ENCODE results near the gene ST6GALNAC3.
A peak's percentile ranks its signal among the peaks of the same experiment; 100 is the strongest.
"Not testable (repeated sequence)": the region's sequence is repeated elsewhere in the genome, so short reads cannot be mapped to it uniquely, and the experiment has no call there.

The ST6GALNAC3 gene

DNA sequence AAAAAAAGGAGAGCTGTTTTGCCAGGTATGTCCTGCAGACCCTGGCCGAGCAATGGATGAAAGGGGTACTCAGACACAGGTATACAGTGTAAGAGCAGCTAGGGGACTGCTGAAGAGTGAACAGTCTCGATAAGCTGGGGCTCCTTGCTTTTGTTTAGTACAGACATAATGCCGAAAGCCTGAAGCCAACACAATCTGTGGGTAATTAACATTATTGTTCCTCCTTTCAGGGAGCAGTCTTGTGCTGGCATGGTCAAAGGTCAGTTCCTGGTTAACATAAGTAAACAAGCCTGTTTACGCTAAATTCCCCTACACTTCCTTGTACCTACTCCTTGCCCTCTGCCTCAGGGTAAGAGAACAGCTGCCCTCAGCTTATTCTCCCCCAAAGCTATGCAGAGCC, 520.5 kb downstream of the ST6GALNAC3 start:
- DNase-seq = no peak

DNA sequence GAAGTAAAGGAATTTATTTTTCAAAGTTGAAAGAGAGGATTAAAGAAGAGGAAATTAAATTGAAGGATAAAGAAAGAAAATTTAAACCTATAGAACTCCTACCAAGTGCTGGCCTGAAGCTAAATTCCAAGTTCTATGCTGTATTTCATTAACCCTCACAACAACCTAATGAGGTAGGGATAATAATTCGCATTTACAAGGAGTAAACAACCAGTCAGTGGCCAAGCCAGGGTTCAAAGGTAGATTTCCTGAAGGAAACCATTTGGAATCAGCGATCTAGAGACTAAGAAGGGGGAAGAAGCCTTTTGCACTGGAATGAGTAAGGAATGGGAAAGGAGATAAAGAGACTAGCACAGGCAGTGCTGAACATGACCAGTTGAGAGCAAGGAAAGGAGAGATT, 526.9 kb downstream of the ST6GALNAC3 start:
- DNase-seq = no peak

DNA sequence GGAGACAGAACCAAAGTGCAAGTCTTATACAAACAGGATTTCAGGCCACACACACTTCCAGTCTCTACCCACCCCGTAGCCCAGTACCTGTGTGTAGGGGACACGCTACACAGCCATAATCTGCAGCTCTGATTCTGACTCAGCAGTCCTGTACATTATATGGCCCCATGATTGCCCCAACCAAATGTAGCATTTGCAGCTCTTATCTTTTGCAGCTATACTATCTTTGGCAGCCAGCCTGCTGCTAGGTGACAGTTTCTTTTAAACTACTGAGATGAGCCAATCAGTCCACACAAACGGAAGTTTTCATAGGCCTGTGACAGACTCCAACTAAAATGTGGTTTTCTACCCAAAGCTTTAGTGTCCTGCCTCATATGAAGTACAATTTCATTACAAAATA, 533.2 kb downstream of the ST6GALNAC3 start:
- DNase-seq = no peak

GRCh38 chr1:76611770-76612445, 537.4 kb downstream of the ST6GALNAC3 start:
- DNase-seq = no peak

GRCh38 chr1:76613886-76614285, 539.3 kb downstream of the ST6GALNAC3 start:
- DNase-seq = no peak

DNA sequence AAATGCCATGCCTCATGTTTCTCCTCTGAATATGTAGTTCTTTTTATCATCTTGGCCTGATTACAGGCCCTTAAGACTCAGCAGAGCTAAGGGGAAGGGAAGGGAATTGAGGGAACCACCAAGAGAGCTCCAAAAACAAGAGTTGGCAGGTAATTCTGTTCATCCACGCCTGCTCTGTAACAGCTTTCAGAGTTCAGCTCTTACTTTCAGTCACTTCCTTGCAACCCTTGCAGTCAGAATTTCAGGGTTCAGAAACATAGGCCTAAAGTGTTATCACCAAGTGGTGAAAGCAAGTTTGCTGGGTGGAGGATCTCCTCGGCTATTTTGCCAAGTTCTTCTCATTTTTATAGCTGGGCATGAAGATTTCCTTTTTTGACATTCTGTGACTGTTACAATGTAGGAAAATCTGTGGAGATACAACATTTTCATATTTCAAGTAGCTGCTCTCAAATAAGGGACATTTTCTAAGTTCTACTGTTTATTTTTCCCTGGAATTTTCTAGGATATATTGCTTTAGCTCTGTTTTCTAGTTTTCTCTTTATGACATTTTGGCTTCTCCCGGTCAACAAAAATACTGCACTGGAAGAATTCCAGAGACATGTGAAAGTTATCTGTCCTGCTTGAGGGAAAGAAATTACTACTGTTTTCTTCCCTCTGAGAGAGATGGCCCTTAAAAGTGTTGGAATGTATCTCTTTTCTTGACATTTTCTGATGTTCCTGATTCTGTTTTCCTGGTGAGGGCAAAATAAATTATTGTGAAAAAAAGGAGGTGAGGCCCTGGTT, 540.9 kb downstream of the ST6GALNAC3 start:
- no peak for DNase-seq

- peak; percentile 5 to 55 for DNase-seq
Observed at GRCh38 chr1:76620371-76620770, 545.8 kb downstream of the ST6GALNAC3 start.

DNA sequence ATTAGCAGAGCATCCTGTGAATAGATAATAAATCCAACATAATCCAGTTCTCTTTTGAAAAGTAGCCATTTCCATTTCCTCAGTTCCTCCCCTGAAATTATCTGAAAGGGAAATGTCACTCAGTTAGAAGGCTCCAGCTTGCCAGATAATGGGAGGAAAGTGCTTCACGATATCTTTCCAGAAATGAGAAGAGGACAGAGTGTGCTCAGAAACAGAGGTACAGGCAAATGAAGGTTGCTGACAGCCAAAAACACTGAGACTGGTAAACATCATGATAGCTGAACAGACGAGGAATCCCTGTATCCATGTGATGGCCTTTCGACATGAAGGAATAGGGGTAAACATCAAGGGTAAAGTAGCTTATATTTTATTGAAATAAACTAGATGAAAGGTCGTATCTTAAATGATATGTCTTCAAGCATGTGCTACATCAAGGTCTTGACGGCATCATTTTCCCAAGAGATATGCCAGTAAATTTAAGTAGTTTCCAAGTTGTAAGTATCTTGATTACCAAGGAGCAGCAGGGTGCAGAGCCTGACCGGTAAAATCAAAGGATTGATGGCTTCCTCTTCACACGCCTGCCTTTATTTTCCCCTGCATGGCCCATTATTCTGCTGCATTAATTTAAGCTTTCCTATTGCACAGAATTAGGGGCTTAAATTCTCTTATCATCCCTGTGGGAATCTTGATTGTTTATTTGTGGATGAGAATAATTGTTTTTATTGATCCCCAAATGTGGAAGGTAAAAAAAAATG, 548.4 kb downstream of the ST6GALNAC3 start:
- DNase-seq = no peak

DNA sequence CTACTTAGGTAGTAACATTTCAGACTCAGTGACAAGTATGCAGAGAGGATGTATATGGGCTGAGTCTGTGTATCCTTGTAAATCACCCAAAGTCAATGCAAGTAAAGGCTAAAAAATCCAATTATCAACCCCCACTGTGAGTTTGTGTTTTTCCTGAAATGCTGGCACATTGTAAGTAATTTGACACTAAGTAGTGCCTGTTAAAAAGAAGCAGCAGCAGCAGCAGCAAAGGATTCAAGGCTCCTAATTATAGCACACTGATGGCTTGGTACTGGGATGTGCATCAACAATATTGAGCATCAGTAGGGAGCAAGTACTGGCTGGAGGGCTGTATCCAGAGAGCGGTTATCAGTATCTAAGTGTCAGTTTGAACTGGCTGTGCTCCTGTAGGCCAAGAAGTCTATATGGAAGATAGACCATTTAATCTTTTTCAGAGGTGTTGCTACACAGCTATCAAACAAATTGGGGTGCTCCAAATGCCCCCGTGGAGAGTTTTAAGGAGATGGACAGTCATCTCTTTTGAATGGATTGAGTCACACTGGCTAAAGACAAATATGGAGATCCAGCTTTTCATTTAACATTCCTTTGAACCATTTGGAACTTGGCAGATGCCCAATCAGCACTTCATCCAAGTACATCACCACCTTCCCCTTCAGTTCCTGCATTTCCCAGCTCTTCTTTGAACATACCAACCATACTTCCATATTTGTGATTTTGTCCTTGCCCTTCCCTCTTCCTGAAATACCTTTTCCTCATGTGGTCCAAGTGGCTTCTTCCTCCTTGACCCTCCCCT, 551.5 kb downstream of the ST6GALNAC3 start:
- DNase-seq = peak; percentile 63 to 85

DNA sequence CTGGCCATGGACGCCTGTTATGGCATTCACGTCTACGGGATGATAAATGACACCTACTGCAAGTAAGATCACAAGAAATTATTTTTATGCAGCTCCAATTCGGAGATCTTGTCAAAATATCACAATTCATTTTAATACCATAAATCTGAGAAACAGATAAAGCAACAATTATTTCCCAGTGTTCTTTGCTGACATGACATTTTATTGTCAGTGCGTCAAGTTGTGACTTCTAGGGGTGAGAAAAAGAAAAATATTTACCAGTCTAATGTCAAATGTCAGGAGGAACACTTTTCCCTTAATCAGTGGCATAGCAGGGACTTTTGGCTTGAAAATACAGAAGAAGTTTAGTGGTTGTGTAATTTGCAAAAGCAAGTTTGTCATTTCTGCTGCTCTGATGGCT, 553.0 kb downstream of the ST6GALNAC3 start:
- DNase-seq = no peak

GRCh38 chr1:76627901-76628300, 553.4 kb downstream of the ST6GALNAC3 start:
- no peak for DNase-seq

- no peak for DNase-seq
Observed at GRCh38 chr1:76632136-76632535, 557.6 kb downstream of the ST6GALNAC3 start.

DNA sequence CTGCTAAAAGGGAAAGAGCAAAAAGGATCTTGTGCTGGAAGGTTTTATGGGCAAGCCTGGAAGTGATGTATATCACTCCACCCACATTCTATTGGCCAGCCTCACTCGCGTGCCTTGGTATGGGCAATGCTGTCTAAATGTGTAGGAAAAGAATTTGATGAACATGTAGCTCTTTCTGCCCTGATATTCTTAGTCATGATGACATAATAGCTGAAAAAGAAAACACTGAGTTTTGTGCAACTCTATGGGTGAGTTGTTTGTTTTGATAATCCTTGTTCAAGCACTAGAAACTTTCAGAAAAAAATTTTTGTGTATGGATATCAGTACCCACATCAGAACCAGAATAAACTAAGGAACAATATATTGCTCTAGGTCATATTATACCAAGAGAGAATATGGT, 561.2 kb downstream of the ST6GALNAC3 start:
- DNase-seq = no peak

- no peak for DNase-seq
Observed at GRCh38 chr1:76639181-76639580, 564.6 kb downstream of the ST6GALNAC3 start.

DNA sequence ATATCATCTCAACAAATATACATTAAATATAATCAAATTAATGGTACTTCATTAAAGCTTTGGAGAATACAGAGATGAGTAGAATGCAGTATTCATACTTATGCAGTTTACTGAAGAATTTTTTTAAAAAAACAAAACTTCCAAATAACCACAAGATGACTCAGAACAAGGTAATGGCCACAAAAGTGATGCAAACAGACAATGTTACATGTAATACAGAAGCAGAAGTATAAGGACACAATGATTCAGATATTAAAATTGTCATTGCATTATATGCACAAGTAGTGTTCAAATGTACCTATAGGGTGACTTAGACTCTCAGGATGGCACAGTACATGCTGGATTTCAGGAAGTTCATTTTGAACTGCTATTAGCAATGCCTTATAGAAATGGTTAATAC, 565.5 kb downstream of the ST6GALNAC3 start:
- no peak for DNase-seq

DNA sequence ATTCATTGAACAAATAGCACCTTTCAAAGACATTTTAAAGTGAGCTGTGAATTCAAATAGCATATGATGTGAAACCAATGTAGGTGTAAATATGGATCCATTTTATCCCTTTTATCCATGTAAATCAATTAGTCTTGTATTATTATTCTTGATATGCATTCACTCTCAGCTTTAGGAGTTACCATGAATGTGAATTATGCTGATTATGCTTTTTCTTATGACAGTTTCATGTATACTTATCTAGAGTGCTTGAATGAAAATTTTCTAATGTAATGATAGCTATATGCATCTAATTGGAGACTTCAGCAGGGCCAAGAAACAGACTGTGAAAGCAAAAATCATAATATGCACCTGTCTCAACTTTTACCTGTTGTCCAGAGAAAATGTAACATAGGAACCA, 566.2 kb downstream of the ST6GALNAC3 start:
- no peak for DNase-seq

GRCh38 chr1:76644139-76644538, 569.6 kb downstream of the ST6GALNAC3 start:
- DNase-seq = no peak

- DNase-seq = not testable (repeated sequence)
Observed at GRCh38 chr1:76652860-76653259, 578.3 kb downstream of the ST6GALNAC3 start.

DNA sequence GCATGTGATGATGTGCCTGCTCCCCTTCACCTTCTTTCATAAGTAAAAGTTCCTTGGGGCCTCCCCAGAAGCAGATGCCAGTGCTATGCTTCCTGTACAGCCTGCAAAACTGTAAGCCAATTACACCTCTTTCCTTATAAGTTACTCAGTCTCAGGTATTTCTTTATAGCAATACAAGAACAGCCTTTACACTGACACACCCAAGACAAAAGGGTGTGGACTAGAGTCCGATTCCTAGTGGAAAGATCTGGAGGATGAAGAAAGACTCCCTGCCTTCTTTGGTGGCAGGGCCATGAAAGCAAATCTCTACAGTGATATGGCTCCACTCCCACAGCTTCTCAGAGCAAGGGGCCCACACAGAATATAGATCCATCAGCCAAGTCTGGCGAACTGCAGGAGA, 583.1 kb downstream of the ST6GALNAC3 start:
- no peak for DNase-seq

DNA sequence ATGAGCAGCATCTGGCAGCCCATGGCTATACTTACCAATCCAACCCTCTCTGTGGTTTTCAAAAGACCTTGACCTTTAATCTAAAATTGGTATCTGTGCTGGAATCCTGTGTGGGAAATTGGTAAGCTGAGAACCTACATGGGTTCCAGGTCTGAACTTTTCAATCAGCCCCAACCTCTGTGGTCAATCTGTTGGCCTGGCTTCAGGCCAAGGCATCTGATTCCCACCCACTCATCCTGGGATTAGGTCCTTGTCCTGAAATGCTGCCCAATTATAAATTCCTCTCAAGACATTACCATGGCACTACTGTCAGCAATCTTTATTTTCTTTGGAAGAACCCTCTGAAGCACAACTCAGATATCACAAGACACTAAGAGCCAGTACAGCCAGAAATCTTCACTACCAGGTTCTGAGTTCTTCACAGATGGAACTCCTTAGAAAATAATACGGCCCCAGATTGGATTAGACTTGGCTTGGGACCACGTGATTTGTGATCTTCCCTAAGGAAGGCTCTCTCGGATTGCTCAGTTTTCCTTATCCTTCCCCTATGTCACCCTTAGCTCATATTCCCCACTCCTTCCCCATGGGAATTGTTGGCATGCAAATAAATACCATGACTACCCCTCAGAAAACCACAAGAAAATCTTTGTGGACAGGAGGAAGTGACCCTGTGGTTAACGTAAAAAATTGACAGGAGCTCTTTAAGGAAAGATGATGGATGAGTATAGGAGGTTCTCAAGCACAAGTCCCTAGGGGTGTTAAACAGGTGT, 584.8 kb downstream of the ST6GALNAC3 start:
- DNase-seq = peak; percentile 57 to 86

GRCh38 chr1:76661531-76661930, 587.0 kb downstream of the ST6GALNAC3 start:
- no peak for DNase-seq

DNA sequence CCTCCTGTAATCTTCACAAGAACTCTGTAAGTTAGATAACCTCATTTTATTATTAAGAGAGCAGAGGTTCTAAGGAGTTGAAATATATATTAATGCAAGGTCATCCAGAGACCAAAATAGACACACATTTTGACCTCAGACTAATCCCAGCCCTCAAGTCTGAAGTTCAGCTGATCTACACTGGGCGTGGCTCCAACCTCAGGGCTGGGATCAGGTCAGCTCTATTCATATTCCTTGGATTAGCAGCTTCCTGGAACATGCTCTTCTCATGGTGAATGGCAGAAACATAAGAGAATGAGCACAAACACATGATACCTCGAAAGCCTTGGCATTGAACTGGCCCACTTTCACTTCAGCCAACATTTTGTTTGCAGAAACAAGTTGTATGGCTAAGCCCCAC, 592.0 kb downstream of the ST6GALNAC3 start:
- no peak for DNase-seq
